GM23338 (cell line): ENCODE results near the gene NCKAP5.

Experiments used
- CREB1 ChIP-seq: fragments of 250-450 bp; sonication (Bioruptor Pico); IDR thresholded peaks from 2 replicates; pipeline ENCODE4 v1.5.0; 2020; ENCODE audit warnings: low read depth, mild to moderate bottlenecking, moderate library complexity
- CTCF ChIP-seq, 2 experiments: fragments of 200-600 bp in 1 of 2; sonication (generic) in 1 of 2; conservative IDR thresholded peaks; 2 replicates each; pipeline versions ENCODE4 v1.5.1 to v1.6.1; 2016 to 2017; ENCODE audit warnings: antibody characterized with exemption in 2 of 2, low read depth in 2 of 2, mild to moderate bottlenecking in 2 of 2, moderate library complexity in 1 of 2
- ETS1 ChIP-seq: IDR thresholded peaks from 2 replicates; pipeline ENCODE4 v1.6.1; 2016; ENCODE audit warnings: antibody characterized with exemption
- EZH2 ChIP-seq: fragments of 200-600 bp; sonication (generic); IDR thresholded peaks from one replicate; pipeline ENCODE4 v1.8.0; 2017; ENCODE audit warnings: antibody characterized with exemption, mild to moderate bottlenecking, low read depth; ENCODE audit not compliant: unreplicated experiment
- NANOG ChIP-seq: IDR thresholded peaks from 2 replicates; pipeline ENCODE4 v1.6.1; 2016; ENCODE audit warnings: antibody characterized with exemption, borderline replicate concordance
- POLR2AphosphoS5 ChIP-seq: IDR thresholded peaks from 2 replicates; pipeline ENCODE4 v1.6.1; 2016; ENCODE audit warnings: antibody characterized with exemption, low read depth
- REST ChIP-seq: IDR thresholded peaks from one replicate; pipeline ENCODE4 v1.6.1; 2018; ENCODE audit warnings: antibody characterized with exemption; ENCODE audit not compliant: unreplicated experiment
- STAT1 ChIP-seq: IDR thresholded peaks from one replicate; pipeline ENCODE4 v1.6.1; 2016; ENCODE audit warnings: antibody characterized with exemption; ENCODE audit not compliant: unreplicated experiment

- no peak for TF ChIP-seq CTCF (conservative IDR thresholded peaks at IDR 0.05; ENCODE audit: low read depth in 2 of 2)
- TF ChIP-seq EZH2: no peak
- no peak for TF ChIP-seq REST
- no peak for TF ChIP-seq STAT1
- no peak for TF ChIP-seq POLR2AphosphoS5
- no peak for TF ChIP-seq ETS1
- no peak for TF ChIP-seq CREB1 (CRISPR knock-in tag)
- TF ChIP-seq NANOG: no peak
Observed at GRCh38 chr2:132951008-132951714, 617.1 kb downstream of the NCKAP5 start.
